B cell (primary cell): ENCODE data around the gene RET. TPM values are rescaled to one million over a fixed set of nuclear protein-coding genes. Genes with fewer than 3 reads are reported as not detected.

ENCODE experiments used
- ATAC-seq: fragments of 200-7000 bp; cut with Tn5 transposase; one replicate; pipeline ENCODE4 v1.10.0; 2021; ENCODE audit warnings: low read depth, mild to moderate bottlenecking, moderate number of reproducible peaks, moderate library complexity
- CTCF ChIA-PET: fragments of 350-600 bp; sonication (Branson Sonifier 250); formaldehyde crosslinking; loops from one replicate; lab custom pipeline; 2021; ENCODE audit warnings: antibody characterized with exemption, inconsistent platforms; lab: Charles Lee
- POLR2A ChIA-PET: fragments of 350-600 bp; sonication (Branson Sonifier 250); formaldehyde crosslinking; loops from one replicate; lab custom pipeline; 2021; ENCODE audit warnings: antibody characterized with exemption; lab: Charles Lee
- DNase-seq: peaks from one replicate; pipeline ENCODE4 v3.0.0; 2013
- H2AFZ ChIP-seq: 2 replicates; pipeline ENCODE4 v1.6.1; 2012; ENCODE audit warnings: mild to moderate bottlenecking, low read depth, low read length; ENCODE audit not compliant: insufficient read depth, poor library complexity, severe bottlenecking
- H3K27ac ChIP-seq, 2 donors: 1 replicate in 1 of 2; 2 replicates in 1 of 2; pipeline ENCODE4 v1.5.1; 2012 to 2013; ENCODE audit warnings: low read length in 2 of 2, mild to moderate bottlenecking in 2 of 2, moderate library complexity in 1 of 2
- H3K27me3 ChIP-seq, 4 experiments: fragments of 200-600 bp in 1 of 4; sonication (generic) in 1 of 4; replicated peaks in 1 of 4; 1 replicate in 2 of 4; 2 replicates in 2 of 4; pipeline versions ENCODE4 v1.6.1 to v1.7.0; 2013 to 2016; ENCODE audit warnings: low read length in 3 of 4, mild to moderate bottlenecking in 2 of 4, mixed read lengths in 1 of 4, moderate library complexity in 1 of 4; ENCODE audit not compliant: insufficient read depth in 4 of 4, control insufficient read depth in 3 of 4; ENCODE audit errors: control extremely low read depth in 1 of 4
- H3K36me3 ChIP-seq, 2 experiments: replicated peaks in 1 of 2; 1 replicate in 1 of 2; 2 replicates in 1 of 2; pipeline versions ENCODE4 v1.6.1 to v1.7.1; 2013; ENCODE audit warnings: low read length in 1 of 2; ENCODE audit not compliant: insufficient read depth in 2 of 2, control insufficient read depth in 1 of 2; ENCODE audit errors: control extremely low read depth in 1 of 2, extremely low read depth in 1 of 2
- H3K4me1 ChIP-seq, 2 donors: fragments of 200-600 bp in 1 of 2; sonication (generic) in 1 of 2; 1 replicate in 1 of 2; 2 replicates in 1 of 2; pipeline versions ENCODE4 v1.5.1 to v1.6.1; 2013 to 2017; ENCODE audit warnings: low read length in 2 of 2; ENCODE audit not compliant: control insufficient read depth in 2 of 2, insufficient read depth in 2 of 2
- H3K4me2 ChIP-seq: replicated peaks from 2 replicates; pipeline ENCODE3; 2012; ENCODE audit warnings: mild to moderate bottlenecking, low read depth, low read length; ENCODE audit not compliant: poor library complexity, severe bottlenecking
- H3K4me3 ChIP-seq, 5 experiments: fragments of 200-600 bp in 1 of 5; sonication (generic) in 1 of 5; 1 replicate in 3 of 5; 2 replicates in 2 of 5; pipeline versions ENCODE4 v1.5.1 to v1.7.0; 2011 to 2016; ENCODE audit warnings: low read length in 4 of 5, mild to moderate bottlenecking in 4 of 5, low read depth in 2 of 5, control low read depth in 1 of 5, moderate library complexity in 1 of 5; ENCODE audit not compliant: insufficient read depth in 1 of 5; ENCODE audit errors: control extremely low read depth in 1 of 5, extremely low read depth in 1 of 5
- H3K79me2 ChIP-seq: fragments of 200-600 bp; sonication (generic); one replicate; pipeline ENCODE4 v1.6.0; 2016; ENCODE audit warnings: low read length; ENCODE audit not compliant: control insufficient read depth, insufficient read depth
- H3K9ac ChIP-seq: fragments of 200-600 bp; sonication (generic); 2 replicates; pipeline ENCODE4 v1.6.1; 2017; ENCODE audit warnings: mild to moderate bottlenecking, low read length, moderate library complexity
- H3K9me3 ChIP-seq, 3 donors: one replicate each; pipeline versions ENCODE4 v1.6.1 to v1.7.1; 2013; ENCODE audit warnings: low read length in 2 of 3; ENCODE audit not compliant: control insufficient read depth in 2 of 3, insufficient read depth in 1 of 3; ENCODE audit errors: control extremely low read depth in 1 of 3
- H4K20me1 ChIP-seq: 2 replicates; pipeline ENCODE4 v1.6.0; 2012; ENCODE audit warnings: mild to moderate bottlenecking, low read length; ENCODE audit not compliant: insufficient read depth, control insufficient read depth, poor library complexity, severe bottlenecking
- H3K27ac Mint-ChIP-seq: one replicate; pipeline ENCODE4 v1.8.0; 2021; ENCODE audit warnings: mixed read lengths
- H3K27me3 Mint-ChIP-seq: one replicate; pipeline ENCODE4 v1.8.0; 2021; ENCODE audit warnings: mixed read lengths
- H3K4me1 Mint-ChIP-seq: one replicate; pipeline ENCODE4 v1.8.0; 2021; ENCODE audit warnings: mixed read lengths
- H3K4me3 Mint-ChIP-seq: one replicate; pipeline ENCODE4 v1.8.0; 2021; ENCODE audit warnings: mixed read lengths
- H3K9me3 Mint-ChIP-seq: one replicate; pipeline ENCODE4 v1.8.0; 2022; ENCODE audit warnings: mixed read lengths; ENCODE audit not compliant: insufficient read depth
- EZH2 ChIP-seq: IDR thresholded peaks from 2 replicates; pipeline ENCODE4 v1.6.1; 2012; ENCODE audit warnings: borderline replicate concordance, low read depth, mild to moderate bottlenecking, moderate library complexity, low read length; ENCODE audit not compliant: insufficient read depth, poor library complexity, severe bottlenecking
- WGBS: methylation state at CpG from one replicate; pipeline ENCODE4 v1.1.5; 2013; ENCODE audit warnings: missing lambda C conversion rate; ENCODE audit not compliant: insufficient coverage; 5-methylcytosine and 5-hydroxymethylcytosine counted together
- intact Hi-C: fragments of 100-400 bp; cut with micrococcal nuclease; formaldehyde crosslinking; loops from one replicate; pipeline ENCODE4 v1.10.0; 2022
- polyA plus RNA-seq: library from polyadenylated mRNA; depleted of rRNA; stranded (reverse); fragments of >200 nt; gene quantifications from 2 replicates; pipeline ENCODE4 v1.2.3, GENCODE V29; 2012
- total RNA-seq, 2 donors: library from RNA; stranded (reverse); fragments of 120-200 nt in 1 of 2; gene quantifications; 1 replicate in 1 of 2; 2 replicates in 1 of 2; pipeline versions ENCODE4 v1.2.3 to v1.2.4, GENCODE V29; 2013 to 2022
- TF ChIP-seq, protein P1 (sequence below): fragments of 200-600 bp; IDR thresholded peaks from one replicate; pipeline ENCODE4 v1.8.0; 2022; ENCODE audit warnings: antibody characterized with exemption, mild to moderate bottlenecking

The RET gene
- total and polyA plus RNA-seq, 2 donors (not counting 1 experiment from before 2014, with no cell fraction given), result 0.16 to 0.27 TPM

DNA sequence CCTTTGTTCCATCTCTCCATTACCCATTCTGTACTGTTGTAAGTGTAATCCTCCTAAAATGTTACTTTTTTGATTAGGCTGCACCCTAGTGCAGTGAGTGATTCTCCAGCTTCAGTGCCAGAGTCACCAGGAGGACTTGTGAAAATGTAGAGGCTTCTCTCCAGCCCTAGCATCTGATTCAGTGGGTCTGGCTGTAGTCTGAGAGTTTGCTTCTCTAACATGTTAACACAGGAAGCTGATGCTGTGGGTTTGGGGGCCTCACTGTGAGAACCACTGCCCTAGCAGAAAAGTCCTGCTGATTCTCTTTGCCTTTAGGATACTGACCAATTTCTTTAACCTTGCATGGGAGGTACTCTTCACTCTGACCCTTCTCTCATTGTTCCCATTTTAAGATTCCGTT lies 85.7 kb downstream of the RET start:
- ATAC-seq (no peak), DNase-seq (no peak)
- no peak overlapping the region for H3K4me3 ChIP-seq
- H3K27me3 ChIP-seq, result no peaks in the 10 kb centered on the region
- POLR2A ChIA-PET, result no interaction called here
- H2AFZ ChIP-seq, result no peak overlapping the region
- Mint-ChIP-seq H3K9me3 (no peaks in the 10 kb centered on the region), H3K4me3 (no peak overlapping the region), H3K4me1 (peaks cover 15% of the 10 kb centered on the region), H3K27ac (no peak overlapping the region), H3K27me3 (no peaks in the 10 kb centered on the region)
- H3K4me2 ChIP-seq, result no peak overlapping the region
- no peaks in the 10 kb centered on the region for H3K9me3 ChIP-seq
- H3K27ac ChIP-seq, result no peak overlapping the region
- H3K79me2 ChIP-seq, result peaks cover 4% of the 10 kb centered on the region
- peaks cover 8% of the 10 kb centered on the region in 2 donors for H3K4me1 ChIP-seq
- H3K9ac ChIP-seq, result no peak overlapping the region
- 100% methylated on average over 1 of the region's 1 CpG for WGBS
- intact Hi-C loops, result no loop called here
- CTCF ChIA-PET, result no interaction called here
- TF ChIP-seq EZH2, result no peak
- TF ChIP-seq, protein P1, sequence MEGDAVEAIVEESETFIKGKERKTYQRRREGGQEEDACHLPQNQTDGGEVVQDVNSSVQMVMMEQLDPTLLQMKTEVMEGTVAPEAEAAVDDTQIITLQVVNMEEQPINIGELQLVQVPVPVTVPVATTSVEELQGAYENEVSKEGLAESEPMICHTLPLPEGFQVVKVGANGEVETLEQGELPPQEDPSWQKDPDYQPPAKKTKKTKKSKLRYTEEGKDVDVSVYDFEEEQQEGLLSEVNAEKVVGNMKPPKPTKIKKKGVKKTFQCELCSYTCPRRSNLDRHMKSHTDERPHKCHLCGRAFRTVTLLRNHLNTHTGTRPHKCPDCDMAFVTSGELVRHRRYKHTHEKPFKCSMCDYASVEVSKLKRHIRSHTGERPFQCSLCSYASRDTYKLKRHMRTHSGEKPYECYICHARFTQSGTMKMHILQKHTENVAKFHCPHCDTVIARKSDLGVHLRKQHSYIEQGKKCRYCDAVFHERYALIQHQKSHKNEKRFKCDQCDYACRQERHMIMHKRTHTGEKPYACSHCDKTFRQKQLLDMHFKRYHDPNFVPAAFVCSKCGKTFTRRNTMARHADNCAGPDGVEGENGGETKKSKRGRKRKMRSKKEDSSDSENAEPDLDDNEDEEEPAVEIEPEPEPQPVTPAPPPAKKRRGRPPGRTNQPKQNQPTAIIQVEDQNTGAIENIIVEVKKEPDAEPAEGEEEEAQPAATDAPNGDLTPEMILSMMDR, result no peak
- H4K20me1 ChIP-seq, result no peaks in the 10 kb centered on the region
- H3K36me3 ChIP-seq, result peaks cover 7 to 31% of the 10 kb centered on the region in 2 experiments

DNA sequence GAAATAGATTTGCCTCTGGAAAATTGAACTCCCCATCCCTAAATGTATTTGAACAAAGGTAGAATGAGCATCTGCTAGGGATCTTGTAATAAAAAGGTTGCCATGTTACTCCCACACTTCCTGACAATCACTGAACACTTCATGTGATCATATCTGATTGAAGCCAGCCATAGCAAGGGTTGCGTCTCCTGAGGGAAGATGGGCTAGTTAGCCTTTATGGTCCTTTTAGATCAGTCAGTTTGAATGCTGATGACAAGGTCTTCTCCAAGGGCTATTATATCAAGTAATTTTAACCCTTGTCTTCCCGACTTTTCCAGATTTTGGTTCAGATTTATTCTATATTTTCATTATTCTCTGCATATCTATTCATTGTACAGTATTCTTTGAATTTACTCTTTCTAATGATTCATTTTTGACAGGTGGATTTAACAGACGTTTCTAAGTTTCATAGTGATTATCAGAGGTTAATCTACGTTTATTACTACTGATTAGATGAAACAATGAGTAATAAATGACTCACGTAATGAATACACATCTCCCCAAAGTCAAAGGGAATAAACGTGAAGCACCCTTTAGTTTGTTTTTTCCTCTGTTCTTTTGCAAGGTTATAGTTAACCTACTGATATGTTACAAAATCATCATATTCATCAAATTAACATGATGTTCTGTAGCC lies 89.5 kb downstream of the RET start:
- H2AFZ ChIP-seq, result no peak overlapping the region
- no peak overlapping the region for H3K27ac ChIP-seq
- H3K9me3 ChIP-seq, result no peaks in the 10 kb centered on the region
- ChIA-PET POLR2A (no interaction called here), CTCF (no interaction called here)
- no peak overlapping the region for H3K9ac ChIP-seq
- H3K27ac Mint-ChIP-seq, result no peak overlapping the region
- no peak overlapping the region for H3K4me3 Mint-ChIP-seq
- no peak overlapping the region for H3K4me3 ChIP-seq
- TF ChIP-seq, protein P1, result no peak
- no peak for TF ChIP-seq EZH2
- H3K27me3 Mint-ChIP-seq, result no peaks in the 10 kb centered on the region
- H4K20me1 ChIP-seq, result no peaks in the 10 kb centered on the region
- no peaks in the 10 kb centered on the region for H3K79me2 ChIP-seq
- H3K4me1 ChIP-seq, result no peaks in the 10 kb centered on the region
- H3K4me1 Mint-ChIP-seq, result no peaks in the 10 kb centered on the region
- no peaks in the 10 kb centered on the region for H3K27me3 ChIP-seq
- H3K9me3 Mint-ChIP-seq, result no peaks in the 10 kb centered on the region
- intact Hi-C loops, result no loop called here
- no peak overlapping the region for H3K4me2 ChIP-seq
- H3K36me3 ChIP-seq, result peaks cover 5 to 37% of the 10 kb centered on the region in 2 experiments
- WGBS, result no CpG with 5 or more reads among the region's 6 CpGs
- DNase-seq (no peak), ATAC-seq (no peak)
